ENCODE results near the gene POLR3B. TPM values are rescaled to one million over a fixed set of nuclear protein-coding genes. Genes with fewer than 3 reads are reported as not detected.
"Not testable (repeated sequence)": the region's sequence is repeated elsewhere in the genome, so short reads cannot be mapped to it uniquely, and the experiment has no call there.

POLR3B gene
- total RNA-seq, 1 donor from 2014 or later, result 10.6 TPM

- DNase-seq (ENCODE audit: low read depth, low spot score), result no peak
These were observed 14.9 kb upstream of the POLR3B start for GRCh38 chr12:106342397-106343213.

GRCh38 chr12:106343214-106343528 is 14.4 kb upstream of the POLR3B start:
- DNase-seq (ENCODE audit: low read depth, low spot score), result no peak

GRCh38 chr12:106344131-106344530 is 13.4 kb upstream of the POLR3B start:
- no peak for DNase-seq (ENCODE audit: low read depth, low spot score)

- DNase-seq (ENCODE audit: low read depth, low spot score), result peak; percentile 26
These were observed 11.8 kb upstream of the POLR3B start for GRCh38 chr12:106345746-106346145.

- DNase-seq (ENCODE audit: low read depth, low spot score), result no peak
These were observed 9.1 kb upstream of the POLR3B start for GRCh38 chr12:106348411-106348810.

- DNase-seq (ENCODE audit: low read depth, low spot score), result no peak
These were observed 4.4 kb upstream of the POLR3B start for GRCh38 chr12:106353175-106353574.

- DNase-seq (ENCODE audit: low read depth, low spot score), result no peak
These were observed 1.1 kb downstream of the POLR3B start for GRCh38 chr12:106358396-106359241.

- no peak for DNase-seq (ENCODE audit: low read depth, low spot score)
These were observed 2.3 kb downstream of the POLR3B start for GRCh38 chr12:106359646-106360399.

- no peak for DNase-seq (ENCODE audit: low read depth, low spot score)
These were observed 2.9 kb downstream of the POLR3B start for GRCh38 chr12:106360400-106360994.

- no peak for DNase-seq (ENCODE audit: low read depth, low spot score)
These were observed 5.4 kb downstream of the POLR3B start for GRCh38 chr12:106362971-106363370.

- no peak for DNase-seq (ENCODE audit: low read depth, low spot score)
These were observed 6.7 kb downstream of the POLR3B start for GRCh38 chr12:106364261-106364660.

- DNase-seq (ENCODE audit: low read depth, low spot score), result peak; percentile 44
These were observed 12.2 kb downstream of the POLR3B start for GRCh38 chr12:106369624-106370346.

- DNase-seq (ENCODE audit: low read depth, low spot score), result no peak
These were observed 21.2 kb downstream of the POLR3B start for GRCh38 chr12:106378788-106379187.

GRCh38 chr12:106380954-106381353 is 23.4 kb downstream of the POLR3B start:
- DNase-seq (ENCODE audit: low read depth, low spot score), result no peak

GRCh38 chr12:106381866-106382265 is 24.3 kb downstream of the POLR3B start:
- DNase-seq (ENCODE audit: low read depth, low spot score), result not testable (repeated sequence)

GRCh38 chr12:106386813-106387535 is 29.4 kb downstream of the POLR3B start:
- DNase-seq (ENCODE audit: low read depth, low spot score), result no peak

GRCh38 chr12:106387848-106388377 is 30.4 kb downstream of the POLR3B start:
- no peak for DNase-seq (ENCODE audit: low read depth, low spot score)

- no peak for DNase-seq (ENCODE audit: low read depth, low spot score)
These were observed 31.6 kb downstream of the POLR3B start for GRCh38 chr12:106389151-106389550.

- DNase-seq (ENCODE audit: low read depth, low spot score), result no peak
These were observed 35.2 kb downstream of the POLR3B start for GRCh38 chr12:106392759-106393158.

- DNase-seq (ENCODE audit: low read depth, low spot score), result no peak
These were observed 52.3 kb downstream of the POLR3B start for GRCh38 chr12:106409878-106410277.
